B cell (primary cell): Measurements from ENCODE around the gene CTSD.

Experiments used
- CTCF ChIP-seq: fragments of 200-600 bp; IDR thresholded peaks from one replicate; pipeline ENCODE4 v1.8.0; 2022; ENCODE audit warnings: antibody characterized with exemption, mild to moderate bottlenecking
- EZH2 ChIP-seq: IDR thresholded peaks from 2 replicates; pipeline ENCODE4 v1.6.1; 2012; ENCODE audit warnings: borderline replicate concordance, low read depth, mild to moderate bottlenecking, moderate library complexity, low read length; ENCODE audit not compliant: insufficient read depth, poor library complexity, severe bottlenecking

- TF ChIP-seq CTCF (no peak), EZH2 (no peak)
Observed at GRCh38 chr11:1750481-1750839, 13.3 kb downstream of the CTSD start, which contains the start of gene IFITM10.
